ENCODE data around the gene ALMS1.
"Not testable (repeated sequence)": the region's sequence is repeated elsewhere in the genome, so short reads cannot be mapped to it uniquely, and the experiment has no call there.

DNA sequence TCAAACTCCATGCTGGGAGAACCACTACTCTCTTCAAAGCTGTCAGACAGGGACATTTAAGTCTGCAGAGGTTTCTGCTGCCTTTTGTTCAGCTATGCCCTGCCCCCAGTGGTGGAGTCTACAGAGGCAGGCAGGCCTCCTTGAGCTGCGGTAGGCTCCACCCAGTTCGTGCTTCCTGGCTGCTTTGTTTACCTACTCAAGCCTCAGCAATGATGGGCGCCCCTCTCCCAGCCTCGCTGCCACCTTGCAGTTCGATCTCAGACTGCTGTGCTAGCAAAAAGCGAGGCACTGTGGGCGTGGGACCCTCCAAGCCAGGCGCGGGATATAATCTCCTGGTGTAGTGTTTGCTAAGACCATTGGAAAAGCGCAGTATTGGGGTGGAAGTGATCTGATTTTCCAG lies 262.1 kb downstream of the ALMS1 start:
- TF ChIP-seq, protein P1, sequence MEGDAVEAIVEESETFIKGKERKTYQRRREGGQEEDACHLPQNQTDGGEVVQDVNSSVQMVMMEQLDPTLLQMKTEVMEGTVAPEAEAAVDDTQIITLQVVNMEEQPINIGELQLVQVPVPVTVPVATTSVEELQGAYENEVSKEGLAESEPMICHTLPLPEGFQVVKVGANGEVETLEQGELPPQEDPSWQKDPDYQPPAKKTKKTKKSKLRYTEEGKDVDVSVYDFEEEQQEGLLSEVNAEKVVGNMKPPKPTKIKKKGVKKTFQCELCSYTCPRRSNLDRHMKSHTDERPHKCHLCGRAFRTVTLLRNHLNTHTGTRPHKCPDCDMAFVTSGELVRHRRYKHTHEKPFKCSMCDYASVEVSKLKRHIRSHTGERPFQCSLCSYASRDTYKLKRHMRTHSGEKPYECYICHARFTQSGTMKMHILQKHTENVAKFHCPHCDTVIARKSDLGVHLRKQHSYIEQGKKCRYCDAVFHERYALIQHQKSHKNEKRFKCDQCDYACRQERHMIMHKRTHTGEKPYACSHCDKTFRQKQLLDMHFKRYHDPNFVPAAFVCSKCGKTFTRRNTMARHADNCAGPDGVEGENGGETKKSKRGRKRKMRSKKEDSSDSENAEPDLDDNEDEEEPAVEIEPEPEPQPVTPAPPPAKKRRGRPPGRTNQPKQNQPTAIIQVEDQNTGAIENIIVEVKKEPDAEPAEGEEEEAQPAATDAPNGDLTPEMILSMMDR (IDR thresholded peaks at IDR 0.05): not testable (repeated sequence)
- not testable (repeated sequence) for TF ChIP-seq POLR2A (IDR thresholded peaks at IDR 0.05)
